BJ (cell line): ENCODE data around the gene DUSP18. TPM values are rescaled to one million over a fixed set of nuclear protein-coding genes. Genes with fewer than 3 reads are reported as not detected.
A peak's percentile ranks its signal among the peaks of the same experiment; 100 is the strongest.

Source experiments
- CTCF ChIA-PET: fragments of 350-600 bp; formaldehyde crosslinking; extraction: SDS; loops from one replicate; lab custom pipeline; 2021; ENCODE audit warnings: antibody characterized with exemption, inconsistent platforms; lab: Yijun Ruan, JAX
- POLR2A ChIA-PET: fragments of 300-600 bp; sonication (Branson Sonifier 250); formaldehyde crosslinking; extraction: SDS; loops from one replicate; lab custom pipeline; 2021; ENCODE audit warnings: antibody characterized with exemption; lab: Charles Lee
- DNase-seq: peaks from one replicate; pipeline ENCODE4 v3.0.0-alpha.2; 2011; ENCODE audit warnings: low read depth
- H3K27me3 ChIP-seq: 2 replicates; pipeline ENCODE4 v1.6.0; 2011; ENCODE audit warnings: low read length; ENCODE audit not compliant: control insufficient read depth, insufficient read depth
- H3K36me3 ChIP-seq: 2 replicates; pipeline ENCODE4 v1.5.1; 2011; ENCODE audit warnings: low read length; ENCODE audit not compliant: control insufficient read depth, insufficient read depth
- H3K4me3 ChIP-seq: 2 replicates; pipeline ENCODE4 v1.5.1; 2011; ENCODE audit warnings: low read depth, mild to moderate bottlenecking, control low read depth, low read length
- CTCF ChIP-seq: IDR thresholded peaks from 2 replicates; pipeline ENCODE4 v1.5.1; 2011; ENCODE audit warnings: low read depth, mild to moderate bottlenecking, control low read depth, inconsistent platforms, low read length, moderate library complexity; ENCODE audit not compliant: insufficient read depth
- polyA plus RNA-seq: library from polyadenylated mRNA; depleted of rRNA; stranded (reverse); fragments of >200 nt; gene quantifications from 2 replicates; pipeline ENCODE4 v1.2.3, GENCODE V29; 2011

DUSP18 gene
- polyA plus RNA-seq, 1 experiment = 18.6 TPM

- H3K36me3 ChIP-seq = peaks cover 7% of the 10 kb centered on the region
- ChIA-PET CTCF (interaction anchor here (0.7 to 2.2 kb wide), 6 partner anchors 16 to 221 kb away, joined by 3 to 11 read pairs (median 4); no protein-coding TSS in a partner anchor), POLR2A (no interaction called here)
- peak overlapping the region; percentile 75 for H3K4me3 ChIP-seq
- no peaks in the 10 kb centered on the region for H3K27me3 ChIP-seq
- no peak for DNase-seq
- no peak for TF ChIP-seq CTCF
Measured at GRCh38 chr22:30667107-30667493, 575 bp downstream of the DUSP18 start.

GRCh38 chr22:30665786-30666185 lies 1.9 kb downstream of the DUSP18 start:
- Histone ChIP-seq H3K36me3 (peaks cover 8% of the 10 kb centered on the region), H3K4me3 (no peak overlapping the region), H3K27me3 (no peaks in the 10 kb centered on the region)
- TF ChIP-seq CTCF = no peak
- ChIA-PET CTCF (no interaction called here), POLR2A (no interaction called here)
- DNase-seq = no peak

- ChIA-PET CTCF (no interaction called here), POLR2A (no interaction called here)
- H3K36me3 ChIP-seq = peaks cover 8% of the 10 kb centered on the region
- no peak for TF ChIP-seq CTCF
- H3K4me3 ChIP-seq = no peak overlapping the region
- DNase-seq = no peak
- no peaks in the 10 kb centered on the region for H3K27me3 ChIP-seq
Measured at GRCh38 chr22:30665266-30665665, 2.4 kb downstream of the DUSP18 start.

GRCh38 chr22:30664798-30665197 lies 2.9 kb downstream of the DUSP18 start:
- no peak for DNase-seq
- no peak for TF ChIP-seq CTCF
- ChIA-PET POLR2A (no interaction called here), CTCF (interaction anchor here (0.6 kb wide), 1 partner anchor 256 kb away, joined by 3 read pairs; no protein-coding TSS in a partner anchor)
- peaks cover 8% of the 10 kb centered on the region for H3K36me3 ChIP-seq
- H3K4me3 ChIP-seq = no peak overlapping the region
- no peaks in the 10 kb centered on the region for H3K27me3 ChIP-seq

- ChIA-PET POLR2A (no interaction called here), CTCF (interaction anchor here (0.7 kb wide), 1 partner anchor 93 kb away, joined by 3 read pairs; no protein-coding TSS in a partner anchor)
- no peak overlapping the region for H3K4me3 ChIP-seq
- H3K36me3 ChIP-seq = peaks cover 8% of the 10 kb centered on the region
- TF ChIP-seq CTCF = no peak
- DNase-seq = no peak
- no peaks in the 10 kb centered on the region for H3K27me3 ChIP-seq
Measured at GRCh38 chr22:30662040-30662439, 5.6 kb downstream of the DUSP18 start.
